DND-41 (cell line): ENCODE measurements around the gene TEX2.

Experiments
- CTCF ChIP-seq: IDR thresholded peaks from 2 replicates; pipeline ENCODE4 v1.5.1; 2012; ENCODE audit warnings: borderline replicate concordance, low read length, moderate library complexity, mild to moderate bottlenecking; ENCODE audit not compliant: poor library complexity, severe bottlenecking; ENCODE audit errors: extremely low read depth
- EZH2 ChIP-seq: IDR thresholded peaks from 3 replicates; pipeline ENCODE4 v1.6.1; 2012; ENCODE audit warnings: borderline replicate concordance, low read depth, mild to moderate bottlenecking, moderate library complexity, low read length, inconsistent platforms; ENCODE audit not compliant: severe bottlenecking

- TF ChIP-seq CTCF: no peak
- no peak for TF ChIP-seq EZH2
Measured at GRCh38 chr17:64103391-64104364, 159.4 kb downstream of the TEX2 start.
